ENCODE measurements around the gene ANKS1A. TPM values are rescaled to one million over a fixed set of nuclear protein-coding genes. Genes with fewer than 3 reads are reported as not detected.

ANKS1A gene
- total RNA-seq, 1 experiment from 2014 or later: 35.0 TPM

DNA sequence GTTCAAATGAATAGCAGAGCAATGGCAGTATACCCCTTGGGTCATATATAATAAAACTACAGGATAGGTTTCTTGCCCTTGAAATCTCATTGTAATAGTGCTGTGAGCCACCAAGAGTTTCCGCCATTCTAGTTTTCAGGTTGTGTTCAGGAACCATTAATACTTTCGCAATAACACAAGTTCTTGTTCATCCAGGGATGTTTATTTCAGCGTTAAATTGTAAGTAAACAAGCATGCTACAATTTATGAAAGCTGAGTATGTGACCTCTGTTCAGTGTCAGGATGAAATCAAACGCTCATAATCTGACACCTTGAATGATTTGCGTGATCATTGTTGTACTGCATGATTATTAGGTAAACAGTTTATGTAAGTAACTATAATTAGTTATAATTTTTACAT lies 22.8 kb downstream of the ANKS1A start:
- no peak for ATAC-seq

More for the DNA sequence above, 22.8 kb downstream of the ANKS1A start:
- no peaks in the 10 kb centered on the region for H3K27me3 Mint-ChIP-seq (ENCODE audit: low read depth)
- H3K4me1 Mint-ChIP-seq: peaks cover 22% of the 10 kb centered on the region
- ChIA-PET CTCF (no interaction called here), POLR2A (interaction anchor here (0.7 kb wide), 1 partner anchor 33 kb away, joined by 3 read pairs; no protein-coding TSS in a partner anchor)
- no peaks in the 10 kb centered on the region for H3K9me3 Mint-ChIP-seq
- H3K4me3 Mint-ChIP-seq: no peak overlapping the region
- H3K36me3 Mint-ChIP-seq: no peaks in the 10 kb centered on the region
- DNase-seq (ENCODE audit: low spot score): no peak
- H3K27ac Mint-ChIP-seq: no peak overlapping the region
- TF ChIP-seq MYBL2 (CRISPR knock-in tag; IDR thresholded peaks at IDR 0.05): no peak
- TF ChIP-seq, protein P1, sequence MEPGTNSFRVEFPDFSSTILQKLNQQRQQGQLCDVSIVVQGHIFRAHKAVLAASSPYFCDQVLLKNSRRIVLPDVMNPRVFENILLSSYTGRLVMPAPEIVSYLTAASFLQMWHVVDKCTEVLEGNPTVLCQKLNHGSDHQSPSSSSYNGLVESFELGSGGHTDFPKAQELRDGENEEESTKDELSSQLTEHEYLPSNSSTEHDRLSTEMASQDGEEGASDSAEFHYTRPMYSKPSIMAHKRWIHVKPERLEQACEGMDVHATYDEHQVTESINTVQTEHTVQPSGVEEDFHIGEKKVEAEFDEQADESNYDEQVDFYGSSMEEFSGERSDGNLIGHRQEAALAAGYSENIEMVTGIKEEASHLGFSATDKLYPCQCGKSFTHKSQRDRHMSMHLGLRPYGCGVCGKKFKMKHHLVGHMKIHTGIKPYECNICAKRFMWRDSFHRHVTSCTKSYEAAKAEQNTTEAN (CRISPR knock-in tag; IDR thresholded peaks at IDR 0.05): no peak
- no peak for TF ChIP-seq TEAD4 (CRISPR knock-in tag; IDR thresholded peaks at IDR 0.05)
- no peak for TF ChIP-seq ESRRA (CRISPR knock-in tag; IDR thresholded peaks at IDR 0.05; ENCODE audit: borderline replicate concordance)
- TF ChIP-seq, protein P2, sequence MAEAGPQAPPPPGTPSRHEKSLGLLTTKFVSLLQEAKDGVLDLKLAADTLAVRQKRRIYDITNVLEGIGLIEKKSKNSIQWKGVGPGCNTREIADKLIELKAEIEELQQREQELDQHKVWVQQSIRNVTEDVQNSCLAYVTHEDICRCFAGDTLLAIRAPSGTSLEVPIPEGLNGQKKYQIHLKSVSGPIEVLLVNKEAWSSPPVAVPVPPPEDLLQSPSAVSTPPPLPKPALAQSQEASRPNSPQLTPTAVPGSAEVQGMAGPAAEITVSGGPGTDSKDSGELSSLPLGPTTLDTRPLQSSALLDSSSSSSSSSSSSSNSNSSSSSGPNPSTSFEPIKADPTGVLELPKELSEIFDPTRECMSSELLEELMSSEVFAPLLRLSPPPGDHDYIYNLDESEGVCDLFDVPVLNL (CRISPR knock-in tag; IDR thresholded peaks at IDR 0.05; ENCODE audit: borderline replicate concordance, low read depth): no peak
- TF ChIP-seq SMAD3 (CRISPR knock-in tag; IDR thresholded peaks at IDR 0.05; ENCODE audit: borderline replicate concordance): no peak
- TF ChIP-seq NR2C2 (CRISPR knock-in tag; IDR thresholded peaks at IDR 0.05): no peak
- TF ChIP-seq, protein P3, sequence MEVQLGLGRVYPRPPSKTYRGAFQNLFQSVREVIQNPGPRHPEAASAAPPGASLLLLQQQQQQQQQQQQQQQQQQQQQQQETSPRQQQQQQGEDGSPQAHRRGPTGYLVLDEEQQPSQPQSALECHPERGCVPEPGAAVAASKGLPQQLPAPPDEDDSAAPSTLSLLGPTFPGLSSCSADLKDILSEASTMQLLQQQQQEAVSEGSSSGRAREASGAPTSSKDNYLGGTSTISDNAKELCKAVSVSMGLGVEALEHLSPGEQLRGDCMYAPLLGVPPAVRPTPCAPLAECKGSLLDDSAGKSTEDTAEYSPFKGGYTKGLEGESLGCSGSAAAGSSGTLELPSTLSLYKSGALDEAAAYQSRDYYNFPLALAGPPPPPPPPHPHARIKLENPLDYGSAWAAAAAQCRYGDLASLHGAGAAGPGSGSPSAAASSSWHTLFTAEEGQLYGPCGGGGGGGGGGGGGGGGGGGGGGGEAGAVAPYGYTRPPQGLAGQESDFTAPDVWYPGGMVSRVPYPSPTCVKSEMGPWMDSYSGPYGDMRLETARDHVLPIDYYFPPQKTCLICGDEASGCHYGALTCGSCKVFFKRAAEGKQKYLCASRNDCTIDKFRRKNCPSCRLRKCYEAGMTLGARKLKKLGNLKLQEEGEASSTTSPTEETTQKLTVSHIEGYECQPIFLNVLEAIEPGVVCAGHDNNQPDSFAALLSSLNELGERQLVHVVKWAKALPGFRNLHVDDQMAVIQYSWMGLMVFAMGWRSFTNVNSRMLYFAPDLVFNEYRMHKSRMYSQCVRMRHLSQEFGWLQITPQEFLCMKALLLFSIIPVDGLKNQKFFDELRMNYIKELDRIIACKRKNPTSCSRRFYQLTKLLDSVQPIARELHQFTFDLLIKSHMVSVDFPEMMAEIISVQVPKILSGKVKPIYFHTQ (CRISPR knock-in tag; IDR thresholded peaks at IDR 0.05): no peak
- no peak for TF ChIP-seq ZNF396 (CRISPR knock-in tag; IDR thresholded peaks at IDR 0.05; ENCODE audit: borderline replicate concordance)
- TF ChIP-seq ZBTB21 (CRISPR knock-in tag; IDR thresholded peaks at IDR 0.05; ENCODE audit: borderline replicate concordance): no peak
- TF ChIP-seq, protein P4, sequence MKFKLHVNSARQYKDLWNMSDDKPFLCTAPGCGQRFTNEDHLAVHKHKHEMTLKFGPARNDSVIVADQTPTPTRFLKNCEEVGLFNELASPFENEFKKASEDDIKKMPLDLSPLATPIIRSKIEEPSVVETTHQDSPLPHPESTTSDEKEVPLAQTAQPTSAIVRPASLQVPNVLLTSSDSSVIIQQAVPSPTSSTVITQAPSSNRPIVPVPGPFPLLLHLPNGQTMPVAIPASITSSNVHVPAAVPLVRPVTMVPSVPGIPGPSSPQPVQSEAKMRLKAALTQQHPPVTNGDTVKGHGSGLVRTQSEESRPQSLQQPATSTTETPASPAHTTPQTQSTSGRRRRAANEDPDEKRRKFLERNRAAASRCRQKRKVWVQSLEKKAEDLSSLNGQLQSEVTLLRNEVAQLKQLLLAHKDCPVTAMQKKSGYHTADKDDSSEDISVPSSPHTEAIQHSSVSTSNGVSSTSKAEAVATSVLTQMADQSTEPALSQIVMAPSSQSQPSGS (CRISPR knock-in tag; IDR thresholded peaks at IDR 0.05; ENCODE audit: borderline replicate concordance, low read depth): no peak
- no peak for TF ChIP-seq CREM (CRISPR knock-in tag; IDR thresholded peaks at IDR 0.05)
- TF ChIP-seq, protein P5, sequence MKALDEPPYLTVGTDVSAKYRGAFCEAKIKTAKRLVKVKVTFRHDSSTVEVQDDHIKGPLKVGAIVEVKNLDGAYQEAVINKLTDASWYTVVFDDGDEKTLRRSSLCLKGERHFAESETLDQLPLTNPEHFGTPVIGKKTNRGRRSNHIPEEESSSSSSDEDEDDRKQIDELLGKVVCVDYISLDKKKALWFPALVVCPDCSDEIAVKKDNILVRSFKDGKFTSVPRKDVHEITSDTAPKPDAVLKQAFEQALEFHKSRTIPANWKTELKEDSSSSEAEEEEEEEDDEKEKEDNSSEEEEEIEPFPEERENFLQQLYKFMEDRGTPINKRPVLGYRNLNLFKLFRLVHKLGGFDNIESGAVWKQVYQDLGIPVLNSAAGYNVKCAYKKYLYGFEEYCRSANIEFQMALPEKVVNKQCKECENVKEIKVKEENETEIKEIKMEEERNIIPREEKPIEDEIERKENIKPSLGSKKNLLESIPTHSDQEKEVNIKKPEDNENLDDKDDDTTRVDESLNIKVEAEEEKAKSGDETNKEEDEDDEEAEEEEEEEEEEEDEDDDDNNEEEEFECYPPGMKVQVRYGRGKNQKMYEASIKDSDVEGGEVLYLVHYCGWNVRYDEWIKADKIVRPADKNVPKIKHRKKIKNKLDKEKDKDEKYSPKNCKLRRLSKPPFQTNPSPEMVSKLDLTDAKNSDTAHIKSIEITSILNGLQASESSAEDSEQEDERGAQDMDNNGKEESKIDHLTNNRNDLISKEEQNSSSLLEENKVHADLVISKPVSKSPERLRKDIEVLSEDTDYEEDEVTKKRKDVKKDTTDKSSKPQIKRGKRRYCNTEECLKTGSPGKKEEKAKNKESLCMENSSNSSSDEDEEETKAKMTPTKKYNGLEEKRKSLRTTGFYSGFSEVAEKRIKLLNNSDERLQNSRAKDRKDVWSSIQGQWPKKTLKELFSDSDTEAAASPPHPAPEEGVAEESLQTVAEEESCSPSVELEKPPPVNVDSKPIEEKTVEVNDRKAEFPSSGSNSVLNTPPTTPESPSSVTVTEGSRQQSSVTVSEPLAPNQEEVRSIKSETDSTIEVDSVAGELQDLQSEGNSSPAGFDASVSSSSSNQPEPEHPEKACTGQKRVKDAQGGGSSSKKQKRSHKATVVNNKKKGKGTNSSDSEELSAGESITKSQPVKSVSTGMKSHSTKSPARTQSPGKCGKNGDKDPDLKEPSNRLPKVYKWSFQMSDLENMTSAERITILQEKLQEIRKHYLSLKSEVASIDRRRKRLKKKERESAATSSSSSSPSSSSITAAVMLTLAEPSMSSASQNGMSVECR (CRISPR knock-in tag; IDR thresholded peaks at IDR 0.05; ENCODE audit: borderline replicate concordance): no peak

Data from WTC11 (cell line).